H9 (cell line): ENCODE results near the gene TBL3. TPM values are rescaled to one million over a fixed set of nuclear protein-coding genes. Genes with fewer than 3 reads are reported as not detected.

Experiments used
- DNase-seq: peaks from one replicate; pipeline ENCODE4 v3.0.0-alpha.2; 2017
- H2AFZ ChIP-seq: one replicate; pipeline ENCODE4 v1.6.1; 2013; ENCODE audit warnings: mild to moderate bottlenecking, low read length, control low read depth, moderate library complexity
- H2AK5ac ChIP-seq: 2 replicates; pipeline ENCODE4 v1.6.1; 2013; ENCODE audit warnings: low read length, control low read depth, mixed read lengths; ENCODE audit not compliant: insufficient read length
- H2BK120ac ChIP-seq: one replicate; pipeline ENCODE4 v1.6.1; 2013; ENCODE audit warnings: low read depth, mild to moderate bottlenecking, low read length, control low read depth, inconsistent platforms; ENCODE audit not compliant: poor library complexity, severe bottlenecking
- H2BK12ac ChIP-seq: 2 replicates; pipeline ENCODE4 v1.6.1; 2013; ENCODE audit warnings: low read length, control low read depth, mixed read lengths, low read depth; ENCODE audit not compliant: insufficient read length
- H2BK15ac ChIP-seq: 2 replicates; pipeline ENCODE4 v1.6.1; 2013; ENCODE audit warnings: low read depth, low read length, control low read depth
- H2BK20ac ChIP-seq: one replicate; pipeline ENCODE4 v1.6.1; 2013; ENCODE audit warnings: low read depth, mild to moderate bottlenecking, low read length, control low read depth, inconsistent platforms; ENCODE audit not compliant: poor library complexity, severe bottlenecking
- H2BK5ac ChIP-seq: 2 replicates; pipeline ENCODE4 v1.6.1; 2013; ENCODE audit warnings: low read length, control low read depth, mixed read lengths; ENCODE audit not compliant: insufficient read length
- H3K14ac ChIP-seq: 2 replicates; pipeline ENCODE4 v1.6.1; 2013; ENCODE audit warnings: low read length, control low read depth; ENCODE audit not compliant: insufficient read depth
- H3K18ac ChIP-seq: 2 replicates; pipeline ENCODE4 v1.6.1; 2013; ENCODE audit warnings: low read depth, mild to moderate bottlenecking, mixed read lengths, low read length, control low read depth; ENCODE audit not compliant: insufficient read length
- H3K23ac ChIP-seq: 2 replicates; pipeline ENCODE4 v1.6.1; 2013; ENCODE audit warnings: low read length, control low read depth, mixed read lengths, low read depth; ENCODE audit not compliant: insufficient read length
- H3K23me2 ChIP-seq: 2 replicates; pipeline ENCODE4 v1.6.1; 2013; ENCODE audit warnings: low read depth, mild to moderate bottlenecking, mixed read lengths, low read length, control low read depth; ENCODE audit not compliant: insufficient read length, poor library complexity, severe bottlenecking
- H3K27ac ChIP-seq: 2 replicates; pipeline ENCODE4 v1.5.1; 2013; ENCODE audit warnings: low read length, control low read depth, mixed read lengths, low read depth; ENCODE audit not compliant: insufficient read length
- H3K27me3 ChIP-seq: 2 replicates; pipeline ENCODE4 v1.6.1; 2013; ENCODE audit warnings: low read length, control low read depth, inconsistent platforms; ENCODE audit not compliant: insufficient read depth
- H3K4ac ChIP-seq: 2 replicates; pipeline ENCODE4 v1.6.1; 2013; ENCODE audit warnings: low read depth, mild to moderate bottlenecking, control low read depth, inconsistent platforms, low read length, moderate library complexity
- H3K4me1 ChIP-seq: 2 replicates; pipeline ENCODE4 v1.6.1; 2013; ENCODE audit warnings: low read length, control low read depth, inconsistent platforms; ENCODE audit not compliant: insufficient read depth
- H3K4me2 ChIP-seq: 2 replicates; pipeline ENCODE4 v1.6.1; 2013; ENCODE audit warnings: low read length, control low read depth, mixed read lengths; ENCODE audit not compliant: insufficient read length, insufficient read depth
- H3K56ac ChIP-seq: 2 replicates; pipeline ENCODE4 v1.6.1; 2013; ENCODE audit warnings: low read depth, mild to moderate bottlenecking, mixed read lengths, low read length, control low read depth; ENCODE audit not compliant: insufficient read length
- H3K79me1 ChIP-seq: 2 replicates; pipeline ENCODE4 v1.6.1; 2013; ENCODE audit warnings: low read depth, mild to moderate bottlenecking, moderate library complexity, low read length, control low read depth, inconsistent platforms; ENCODE audit not compliant: insufficient read depth, poor library complexity, severe bottlenecking
- H3K79me2 ChIP-seq: 2 replicates; pipeline ENCODE4 v1.6.1; 2013; ENCODE audit warnings: low read length, control low read depth, inconsistent platforms; ENCODE audit not compliant: insufficient read depth
- H3K9ac ChIP-seq: 2 replicates; pipeline ENCODE4 v1.6.1; 2013; ENCODE audit warnings: low read length, control low read depth, mixed read lengths; ENCODE audit not compliant: insufficient read length; ENCODE audit errors: extremely low read depth
- H3K9me3 ChIP-seq: one replicate; pipeline ENCODE4 v1.6.1; 2013; ENCODE audit warnings: low read depth, low read length, inconsistent platforms; ENCODE audit not compliant: control insufficient read depth
- H3T11ph ChIP-seq: one replicate; pipeline ENCODE4 v1.6.1; 2013; ENCODE audit warnings: mild to moderate bottlenecking, low read length, control low read depth, inconsistent platforms
- H4K20me1 ChIP-seq: one replicate; pipeline ENCODE4 v1.6.1; 2013; ENCODE audit not compliant: control insufficient read depth, insufficient read length, insufficient read depth
- H4K5ac ChIP-seq: 2 replicates; pipeline ENCODE4 v1.6.1; 2013; ENCODE audit warnings: low read depth, mild to moderate bottlenecking, mixed read lengths, low read length, control low read depth; ENCODE audit not compliant: insufficient read length
- H4K8ac ChIP-seq: replicated peaks from 2 replicates; pipeline ENCODE4 v1.6.1; 2013; ENCODE audit warnings: low read length, control low read depth, mixed read lengths, low read depth; ENCODE audit not compliant: insufficient read length
- H4K91ac ChIP-seq: 2 replicates; pipeline ENCODE4 v1.6.1; 2013; ENCODE audit warnings: low read depth, mild to moderate bottlenecking, moderate library complexity, mixed read lengths, low read length, control low read depth; ENCODE audit not compliant: insufficient read length
- H3K27ac Mint-ChIP-seq, 3 experiments: 2 replicates in 2 of 3; 3 replicates in 1 of 3; pipeline ENCODE4 v1.8.0; 2020 to 2021; ENCODE audit warnings: mixed read lengths in 3 of 3, mild to moderate bottlenecking in 1 of 3, moderate library complexity in 1 of 3
- H3K27me3 Mint-ChIP-seq: 2 replicates; pipeline ENCODE4 v1.8.0; 2021; ENCODE audit warnings: low read depth, mild to moderate bottlenecking, moderate library complexity, mixed read lengths
- H3K36me3 Mint-ChIP-seq, 3 experiments: 2 replicates in 2 of 3; 3 replicates in 1 of 3; pipeline ENCODE4 v1.8.0; 2020 to 2021; ENCODE audit warnings: low read depth in 3 of 3, mixed read lengths in 3 of 3; ENCODE audit not compliant: insufficient read depth in 1 of 3
- H3K4me1 Mint-ChIP-seq, 2 experiments: 2 replicates each; pipeline ENCODE4 v1.8.0; 2020; ENCODE audit warnings: mixed read lengths in 2 of 2
- H3K4me3 Mint-ChIP-seq, 2 experiments: 2 replicates in 1 of 2; 3 replicates in 1 of 2; pipeline ENCODE4 v1.8.0; 2020 to 2021; ENCODE audit warnings: mild to moderate bottlenecking in 2 of 2, mixed read lengths in 2 of 2, moderate library complexity in 1 of 2
- H3K9me3 Mint-ChIP-seq, 2 experiments: 2 replicates in 1 of 2; 3 replicates in 1 of 2; pipeline ENCODE4 v1.8.0; 2020; ENCODE audit warnings: mild to moderate bottlenecking in 2 of 2, mixed read lengths in 2 of 2, moderate library complexity in 1 of 2
- WGBS: extraction: QIAGEN DNeasy Blood & Tissue Kit; methylation state at CpG from one replicate; pipeline ENCODE4 v1.1.7; 2013; ENCODE audit warnings: missing lambda C conversion rate, low lambda C conversion rate, mixed read lengths; ENCODE audit not compliant: insufficient read length; ENCODE audit errors: extremely low coverage; 5-methylcytosine and 5-hydroxymethylcytosine counted together
- total RNA-seq: library from RNA; stranded (reverse); gene quantifications from 2 replicates; pipeline ENCODE4 v1.2.1, GENCODE V29; 2021
- TF ChIP-seq, protein P1 (sequence below): fragments of 200-600 bp; sonication (generic); conservative IDR thresholded peaks from 3 replicates; pipeline ENCODE4 v1.8.0; 2021; ENCODE audit warnings: antibody characterized with exemption, mild to moderate bottlenecking

The TBL3 gene
- total RNA-seq, 1 experiment from 2014 or later: 54.0 TPM

DNA sequence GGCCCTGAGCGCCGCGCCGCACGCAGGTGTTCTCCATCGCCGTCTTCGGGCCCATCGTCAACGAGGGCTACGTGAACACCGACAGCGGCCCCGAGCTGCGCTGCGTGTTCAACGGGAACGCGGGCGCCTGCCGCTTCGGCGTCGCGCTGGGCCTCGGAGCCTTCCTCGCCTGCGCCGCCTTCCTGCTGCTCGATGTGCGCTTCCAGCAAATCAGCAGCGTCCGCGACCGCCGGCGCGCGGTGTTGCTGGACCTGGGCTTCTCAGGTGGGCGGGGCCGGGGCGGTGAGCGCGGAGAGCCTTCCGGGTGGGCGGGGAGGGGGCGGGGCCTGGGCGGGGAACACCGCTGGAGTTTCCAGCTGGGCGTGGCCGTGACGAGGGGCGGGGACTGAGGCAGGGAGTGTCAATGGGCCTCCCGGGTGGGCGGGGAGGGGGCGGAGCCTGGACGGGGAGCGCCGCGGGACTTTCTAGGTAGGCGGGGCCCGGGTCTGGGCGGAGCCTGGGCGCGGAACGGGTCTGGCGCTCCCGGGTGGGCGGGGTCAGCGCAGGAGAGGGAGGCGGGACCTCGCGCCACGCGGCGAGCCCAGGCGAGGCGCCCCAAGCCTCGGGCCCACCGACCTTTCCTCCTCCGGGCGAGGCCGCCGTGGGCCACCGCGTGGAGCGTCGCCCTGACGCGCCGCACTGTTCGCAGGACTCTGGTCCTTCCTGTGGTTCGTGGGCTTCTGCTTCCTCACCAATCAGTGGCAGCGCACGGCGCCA lies 20.3 kb downstream of the TBL3 start:
- Histone ChIP-seq H3K4me1 (no peaks in the 10 kb centered on the region; the same call in 1 of the 2 replicates), H3K23me2 (peaks cover 18% of the 10 kb centered on the region), H2BK15ac (no peak overlapping the region; the same call in 1 of the 2 replicates), H3K14ac (peak overlapping the region; percentile 82), H4K8ac (no peak overlapping the region), H4K20me1 (no peaks in the 10 kb centered on the region), H3K79me2 (no peaks in the 10 kb centered on the region), H3K23ac (no peak overlapping the region), H3K79me1 (no peaks in the 10 kb centered on the region), H3T11ph (no peak overlapping the region), H2AK5ac (no peak overlapping the region), H3K18ac (peak overlapping the region; percentile 85), H2BK5ac (no peak overlapping the region), H3K9me3 (no peaks in the 10 kb centered on the region), H4K5ac (no peak overlapping the region), H2AFZ (no peak overlapping the region), H3K56ac (no peak overlapping the region), H2BK120ac (no peak overlapping the region), H3K27ac (no peak overlapping the region), H2BK12ac (no peak overlapping the region), H3K4ac (no peak overlapping the region; the same call in 1 of the 2 replicates), H3K4me2 (peak overlapping the region; percentile 53), H4K91ac (no peak overlapping the region), H3K27me3 (peaks cover 15% of the 10 kb centered on the region; the same call in 1 of the 2 replicates), H2BK20ac (no peak overlapping the region), H3K9ac (no peak overlapping the region)
- Mint-ChIP-seq H3K9me3 (no peaks in the 10 kb centered on the region; a peak in 1 of 5 replicates), H3K27me3 (peaks cover 42% of the 10 kb centered on the region), H3K27ac (no peak overlapping the region), H3K4me3 (peak overlapping the region; percentile 66 to 84; a peak in 3 of 5 replicates), H3K36me3 (peaks cover 0 to 1% (median under 1%) of the 10 kb centered on the region in 3 experiments; a peak in 3 of 7 replicates), H3K4me1 (peaks cover 16 to 20% of the 10 kb centered on the region in 2 experiments)
- no CpG with 5 or more reads among the region's 96 CpGs for WGBS
- TF ChIP-seq, protein P1, sequence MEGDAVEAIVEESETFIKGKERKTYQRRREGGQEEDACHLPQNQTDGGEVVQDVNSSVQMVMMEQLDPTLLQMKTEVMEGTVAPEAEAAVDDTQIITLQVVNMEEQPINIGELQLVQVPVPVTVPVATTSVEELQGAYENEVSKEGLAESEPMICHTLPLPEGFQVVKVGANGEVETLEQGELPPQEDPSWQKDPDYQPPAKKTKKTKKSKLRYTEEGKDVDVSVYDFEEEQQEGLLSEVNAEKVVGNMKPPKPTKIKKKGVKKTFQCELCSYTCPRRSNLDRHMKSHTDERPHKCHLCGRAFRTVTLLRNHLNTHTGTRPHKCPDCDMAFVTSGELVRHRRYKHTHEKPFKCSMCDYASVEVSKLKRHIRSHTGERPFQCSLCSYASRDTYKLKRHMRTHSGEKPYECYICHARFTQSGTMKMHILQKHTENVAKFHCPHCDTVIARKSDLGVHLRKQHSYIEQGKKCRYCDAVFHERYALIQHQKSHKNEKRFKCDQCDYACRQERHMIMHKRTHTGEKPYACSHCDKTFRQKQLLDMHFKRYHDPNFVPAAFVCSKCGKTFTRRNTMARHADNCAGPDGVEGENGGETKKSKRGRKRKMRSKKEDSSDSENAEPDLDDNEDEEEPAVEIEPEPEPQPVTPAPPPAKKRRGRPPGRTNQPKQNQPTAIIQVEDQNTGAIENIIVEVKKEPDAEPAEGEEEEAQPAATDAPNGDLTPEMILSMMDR: no peak
- DNase-seq: peak; percentile 97
